GM18517 (cell line): ENCODE measurements around the gene CNR2.
"Not testable (repeated sequence)": the region's sequence is repeated elsewhere in the genome, so short reads cannot be mapped to it uniquely, and the experiment has no call there.

Experiments
- ATAC-seq: cut with Tn5 transposase; IDR thresholded peaks from one replicate; pipeline ENCODE4 v1.9.1; 2021; ENCODE audit warnings: mild to moderate bottlenecking, moderate library complexity; ENCODE audit not compliant: unreplicated experiment

The CNR2 gene

GRCh38 chr1:23916209-23917131, 3.3 kb upstream of the CNR2 start:
- no peak for ATAC-seq

GRCh38 chr1:23915466-23915865, 2.3 kb upstream of the CNR2 start:
- no peak for ATAC-seq

GRCh38 chr1:23914921-23915320, 1.8 kb upstream of the CNR2 start:
- no peak for ATAC-seq

DNA sequence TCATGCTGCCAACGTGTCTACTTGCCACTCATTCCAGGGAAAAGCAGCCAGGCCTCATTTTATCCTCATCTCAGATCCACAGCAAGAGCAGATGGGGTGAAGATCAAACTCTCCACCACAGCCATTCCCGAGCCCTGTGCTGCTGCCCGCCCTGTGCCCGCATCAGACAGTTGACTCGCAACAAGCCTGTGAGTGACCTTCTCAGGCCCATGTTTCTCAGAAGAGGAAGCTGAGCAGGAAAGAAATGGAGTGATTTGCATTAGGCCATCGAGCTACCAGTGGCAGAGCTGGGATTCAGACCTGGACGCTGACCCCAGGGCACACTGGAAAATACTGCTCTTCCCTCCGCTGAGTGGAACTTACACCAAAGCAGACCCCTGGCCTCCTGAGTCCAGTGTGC, 1.2 kb downstream of the CNR2 start:
- ATAC-seq: no peak

- no peak for ATAC-seq
Measured at GRCh38 chr1:23910553-23911246, 2.5 kb downstream of the CNR2 start.

- no peak for ATAC-seq
Measured at GRCh38 chr1:23910144-23910543, 3.0 kb downstream of the CNR2 start.

DNA sequence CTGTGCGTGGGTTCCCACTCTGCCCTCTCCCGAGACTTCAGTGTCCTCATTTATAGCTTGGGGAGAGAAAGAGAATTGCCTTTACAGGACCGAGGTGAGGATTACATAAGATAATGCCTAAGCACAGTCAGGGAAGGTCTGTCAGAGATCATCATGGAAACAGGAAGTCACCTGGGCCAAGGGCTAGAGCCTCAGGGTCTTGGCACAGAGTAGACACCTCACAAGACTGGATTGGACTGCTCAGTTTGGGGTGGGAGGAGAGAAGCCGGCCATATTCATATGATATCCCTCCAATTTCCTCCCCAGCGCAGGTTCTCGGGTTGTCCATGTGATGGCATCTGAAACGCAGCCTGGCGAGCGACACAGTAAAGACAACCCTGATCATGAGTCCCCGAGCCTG, 3.8 kb downstream of the CNR2 start:
- ATAC-seq: no peak

- ATAC-seq: no peak
Measured at GRCh38 chr1:23908453-23909341, 4.5 kb downstream of the CNR2 start.

DNA sequence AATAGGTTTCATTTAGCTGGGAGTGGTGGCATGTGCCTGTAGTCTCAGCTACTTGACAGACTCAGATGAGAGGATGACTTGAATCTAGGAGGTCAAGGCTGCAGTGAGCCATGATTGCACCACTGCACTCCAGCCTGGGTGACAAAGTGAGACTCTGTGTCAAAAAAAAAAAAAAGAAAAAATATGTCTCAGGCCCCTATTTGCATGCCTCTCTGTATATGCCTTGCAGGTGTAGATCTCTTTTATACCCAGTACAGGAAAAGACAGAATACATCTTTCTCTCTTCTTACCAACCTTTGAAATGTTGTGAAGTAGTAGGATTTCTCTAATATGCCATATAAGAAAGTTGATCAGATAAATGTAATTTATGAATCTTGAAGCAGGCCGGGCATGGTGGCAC, 6.4 kb downstream of the CNR2 start:
- no peak for ATAC-seq

GRCh38 chr1:23905461-23906025, 7.6 kb downstream of the CNR2 start:
- no peak for ATAC-seq

- ATAC-seq: no peak
Measured at GRCh38 chr1:23904748-23905357, 8.3 kb downstream of the CNR2 start.

DNA sequence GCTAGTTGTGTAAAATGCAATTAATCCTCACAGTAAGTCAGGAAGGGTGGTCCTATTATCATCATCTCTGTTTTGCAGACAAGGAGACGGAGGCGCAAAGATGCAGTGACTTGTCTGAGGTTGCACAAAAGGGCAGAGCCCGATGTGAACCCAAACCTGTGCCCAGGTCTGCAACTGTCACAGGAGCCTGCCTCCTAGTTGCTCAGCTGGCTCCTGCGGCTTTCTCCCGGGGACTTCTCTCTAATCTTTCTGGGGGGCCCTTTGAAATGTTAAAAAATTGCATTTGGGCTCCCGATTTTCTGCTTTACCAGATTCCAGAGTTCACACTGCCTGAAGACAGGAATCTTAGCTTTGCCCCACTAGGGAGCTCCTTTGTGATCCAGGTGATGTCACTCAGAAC, 9.4 kb downstream of the CNR2 start:
- no peak for ATAC-seq

GRCh38 chr1:23902321-23903278, 10.6 kb downstream of the CNR2 start:
- ATAC-seq: no peak

GRCh38 chr1:23900017-23900416, 13.1 kb downstream of the CNR2 start:
- ATAC-seq: not testable (repeated sequence)

DNA sequence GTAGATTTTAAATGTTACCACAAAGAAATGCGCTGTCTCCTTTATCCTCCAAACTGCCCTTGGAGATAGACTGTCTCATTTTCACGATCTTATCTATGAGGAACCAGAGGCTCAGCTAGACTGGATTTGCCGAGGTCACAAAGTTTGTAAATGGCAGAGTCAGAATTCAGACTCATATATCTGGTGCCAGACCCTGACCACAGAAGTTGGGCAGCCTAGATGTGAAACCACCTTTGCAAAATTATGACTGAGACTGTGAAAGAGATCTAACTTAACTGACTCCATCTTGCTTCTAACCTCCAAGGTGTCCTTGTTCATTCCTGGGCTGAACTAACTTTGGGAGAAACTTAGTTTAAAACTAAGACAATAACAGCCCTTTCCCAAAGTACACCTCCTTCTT, 14.1 kb downstream of the CNR2 start:
- ATAC-seq: no peak

- ATAC-seq: no peak
Measured at GRCh38 chr1:23897083-23897482, 16.1 kb downstream of the CNR2 start.

DNA sequence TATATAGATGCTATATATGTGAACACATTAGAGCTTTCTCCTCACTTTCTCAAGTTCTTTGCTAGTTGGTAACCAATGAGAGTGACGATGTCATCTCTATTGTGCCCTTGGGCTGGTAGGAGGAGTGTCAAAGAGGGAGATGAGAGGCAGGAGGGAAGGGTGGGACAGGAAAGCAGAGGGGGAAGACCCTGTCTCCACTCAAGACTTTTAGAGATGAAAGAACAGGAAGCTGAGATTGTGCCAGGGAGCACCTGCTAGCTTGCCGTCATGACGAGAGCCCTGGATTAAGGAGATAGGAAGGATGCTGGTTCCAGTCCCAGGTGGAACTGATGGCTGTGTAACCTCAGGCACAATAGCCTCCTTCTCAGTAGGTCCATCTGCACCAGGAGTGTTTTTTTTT, 16.7 kb downstream of the CNR2 start:
- ATAC-seq: no peak

GRCh38 chr1:23895993-23896392, 17.2 kb downstream of the CNR2 start:
- no peak for ATAC-seq

DNA sequence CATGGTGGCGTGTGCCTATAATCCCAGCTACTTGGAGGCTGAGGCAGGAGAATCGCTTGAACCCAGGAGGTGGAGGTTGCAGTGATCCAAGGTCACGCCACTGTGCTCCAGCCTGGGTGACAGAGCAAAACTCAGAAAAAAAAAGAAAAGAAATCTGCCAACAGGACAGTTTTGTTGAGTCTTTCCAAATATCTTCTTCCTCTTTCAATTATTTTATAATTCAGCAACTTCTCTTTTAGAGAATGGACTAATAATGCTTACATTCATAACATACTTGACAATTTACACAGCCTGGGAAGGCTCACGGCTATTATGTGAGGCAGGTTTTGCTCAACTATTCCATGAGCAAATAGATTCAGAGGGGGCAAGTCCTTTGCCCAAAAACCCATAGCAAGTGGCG, 18.1 kb downstream of the CNR2 start:
- no peak for ATAC-seq
